Measurements from ENCODE around the gene POU3F1.

DNA sequence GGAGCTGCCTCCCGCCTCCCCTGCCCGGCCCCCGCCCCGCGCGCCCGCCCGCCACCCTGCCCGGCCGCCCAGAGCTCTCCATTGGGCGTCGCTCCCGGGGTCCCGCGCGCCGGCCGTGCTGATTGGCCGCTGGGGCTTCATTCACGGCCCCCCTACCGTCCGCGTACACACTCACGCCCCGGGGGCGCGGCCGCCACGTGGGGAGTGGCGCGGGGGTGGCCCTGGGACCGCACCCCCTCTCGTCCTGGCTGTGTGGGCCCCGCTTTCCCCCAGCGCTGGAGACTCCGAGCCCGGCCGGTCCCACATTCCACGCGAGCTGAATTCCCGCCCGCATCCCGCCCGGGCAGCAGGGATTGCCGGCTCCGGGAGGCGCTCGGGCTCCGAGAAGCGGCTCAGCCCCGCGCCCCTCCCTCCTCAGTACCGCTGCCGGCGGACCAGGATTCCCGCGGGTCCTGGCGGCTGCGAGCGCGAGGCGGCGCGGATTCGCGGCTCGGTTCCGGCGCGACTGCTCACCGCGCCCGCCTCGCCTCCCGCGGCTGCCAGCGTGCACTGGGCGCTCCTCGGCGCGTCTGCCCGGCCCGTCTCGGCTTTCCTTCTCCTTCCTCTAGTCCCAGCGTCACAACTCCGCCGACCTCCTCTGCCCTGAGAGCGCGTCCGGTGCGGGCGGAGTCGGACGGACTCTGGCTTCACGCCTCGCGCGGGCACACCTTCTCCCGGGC, 450 bp upstream of the POU3F1 start:
- TF ChIP-seq, protein P1, sequence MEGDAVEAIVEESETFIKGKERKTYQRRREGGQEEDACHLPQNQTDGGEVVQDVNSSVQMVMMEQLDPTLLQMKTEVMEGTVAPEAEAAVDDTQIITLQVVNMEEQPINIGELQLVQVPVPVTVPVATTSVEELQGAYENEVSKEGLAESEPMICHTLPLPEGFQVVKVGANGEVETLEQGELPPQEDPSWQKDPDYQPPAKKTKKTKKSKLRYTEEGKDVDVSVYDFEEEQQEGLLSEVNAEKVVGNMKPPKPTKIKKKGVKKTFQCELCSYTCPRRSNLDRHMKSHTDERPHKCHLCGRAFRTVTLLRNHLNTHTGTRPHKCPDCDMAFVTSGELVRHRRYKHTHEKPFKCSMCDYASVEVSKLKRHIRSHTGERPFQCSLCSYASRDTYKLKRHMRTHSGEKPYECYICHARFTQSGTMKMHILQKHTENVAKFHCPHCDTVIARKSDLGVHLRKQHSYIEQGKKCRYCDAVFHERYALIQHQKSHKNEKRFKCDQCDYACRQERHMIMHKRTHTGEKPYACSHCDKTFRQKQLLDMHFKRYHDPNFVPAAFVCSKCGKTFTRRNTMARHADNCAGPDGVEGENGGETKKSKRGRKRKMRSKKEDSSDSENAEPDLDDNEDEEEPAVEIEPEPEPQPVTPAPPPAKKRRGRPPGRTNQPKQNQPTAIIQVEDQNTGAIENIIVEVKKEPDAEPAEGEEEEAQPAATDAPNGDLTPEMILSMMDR (conservative IDR thresholded peaks at IDR 0.05): no peak; the same call in 1 of the 2 replicates
- TF ChIP-seq ZFX (IDR thresholded peaks at IDR 0.05): no peak

Measured in C4-2B (cell line).